Chondrocyte (in vitro differentiated cells): ENCODE results near the gene SUCLG2. TPM values are rescaled to one million over a fixed set of nuclear protein-coding genes. Genes with fewer than 3 reads are reported as not detected.

Experiments used
- DNase-seq: peaks from one replicate; pipeline ENCODE4 v3.0.0; 2021; ENCODE audit warnings: mixed read lengths, low spot score
- H3K27ac Mint-ChIP-seq: one replicate; pipeline ENCODE4 v1.8.0; 2021; ENCODE audit warnings: mild to moderate bottlenecking, moderate library complexity, mixed read lengths; ENCODE audit not compliant: unreplicated experiment
- H3K27me3 Mint-ChIP-seq: 2 replicates; pipeline ENCODE4 v1.8.0; 2021; ENCODE audit warnings: low read depth, mixed read lengths
- H3K36me3 Mint-ChIP-seq: 2 replicates; pipeline ENCODE4 v1.8.0; 2021; ENCODE audit warnings: low read depth, mixed read lengths
- H3K4me1 Mint-ChIP-seq: 2 replicates; pipeline ENCODE4 v1.8.0; 2021; ENCODE audit warnings: low read depth, mild to moderate bottlenecking, mixed read lengths
- H3K4me3 Mint-ChIP-seq: one replicate; pipeline ENCODE4 v1.8.0; 2021; ENCODE audit warnings: mild to moderate bottlenecking, moderate library complexity, mixed read lengths; ENCODE audit not compliant: unreplicated experiment
- H3K9me3 Mint-ChIP-seq: 2 replicates; pipeline ENCODE4 v1.8.0; 2021; ENCODE audit warnings: low read depth, mixed read lengths
- total RNA-seq: library from RNA; stranded (reverse); gene quantifications from 3 replicates; pipeline ENCODE4 v1.2.1, GENCODE V29; 2021
- TF ChIP-seq, protein P1 (sequence below): fragments of 200-600 bp; sonication (generic); IDR thresholded peaks from 2 replicates; pipeline ENCODE4 v1.5.0; 2021; ENCODE audit warnings: antibody characterized with exemption, mild to moderate bottlenecking, moderate library complexity

The SUCLG2 gene
- total RNA-seq, 1 donor from 2014 or later: 24.3 TPM

DNA sequence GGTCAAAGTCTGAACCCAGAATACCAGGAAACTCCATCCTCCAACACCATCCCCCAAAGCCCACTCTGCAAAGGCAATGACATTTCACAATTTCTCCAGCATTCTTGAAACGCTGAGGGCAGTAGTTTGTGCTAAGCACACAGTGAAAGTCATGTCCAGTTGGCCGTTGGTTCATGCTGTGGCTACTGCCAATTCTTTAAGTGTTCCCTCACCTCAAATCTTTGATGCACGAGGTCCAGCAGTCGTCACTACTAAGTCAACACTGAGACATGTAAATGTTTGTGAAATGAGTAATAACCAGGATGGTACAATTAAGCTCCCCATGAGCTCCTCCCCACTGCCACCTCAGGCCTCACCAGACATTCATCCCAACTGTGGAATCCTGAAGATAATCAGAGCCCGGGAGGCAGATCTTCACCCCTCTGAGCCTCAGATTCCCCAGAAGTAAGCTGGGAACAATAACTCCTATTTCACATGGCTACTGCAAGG is 7.0 kb downstream of the SUCLG2 start:
- H3K27ac Mint-ChIP-seq: peak overlapping the region; percentile 93
- no peak for DNase-seq
- H3K4me3 Mint-ChIP-seq: no peak overlapping the region
- TF ChIP-seq, protein P1, sequence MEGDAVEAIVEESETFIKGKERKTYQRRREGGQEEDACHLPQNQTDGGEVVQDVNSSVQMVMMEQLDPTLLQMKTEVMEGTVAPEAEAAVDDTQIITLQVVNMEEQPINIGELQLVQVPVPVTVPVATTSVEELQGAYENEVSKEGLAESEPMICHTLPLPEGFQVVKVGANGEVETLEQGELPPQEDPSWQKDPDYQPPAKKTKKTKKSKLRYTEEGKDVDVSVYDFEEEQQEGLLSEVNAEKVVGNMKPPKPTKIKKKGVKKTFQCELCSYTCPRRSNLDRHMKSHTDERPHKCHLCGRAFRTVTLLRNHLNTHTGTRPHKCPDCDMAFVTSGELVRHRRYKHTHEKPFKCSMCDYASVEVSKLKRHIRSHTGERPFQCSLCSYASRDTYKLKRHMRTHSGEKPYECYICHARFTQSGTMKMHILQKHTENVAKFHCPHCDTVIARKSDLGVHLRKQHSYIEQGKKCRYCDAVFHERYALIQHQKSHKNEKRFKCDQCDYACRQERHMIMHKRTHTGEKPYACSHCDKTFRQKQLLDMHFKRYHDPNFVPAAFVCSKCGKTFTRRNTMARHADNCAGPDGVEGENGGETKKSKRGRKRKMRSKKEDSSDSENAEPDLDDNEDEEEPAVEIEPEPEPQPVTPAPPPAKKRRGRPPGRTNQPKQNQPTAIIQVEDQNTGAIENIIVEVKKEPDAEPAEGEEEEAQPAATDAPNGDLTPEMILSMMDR: no peak
- no peaks in the 10 kb centered on the region for H3K9me3 Mint-ChIP-seq
- no peaks in the 10 kb centered on the region for H3K27me3 Mint-ChIP-seq
- peaks cover 21% of the 10 kb centered on the region for H3K4me1 Mint-ChIP-seq
- H3K36me3 Mint-ChIP-seq: no peaks in the 10 kb centered on the region

DNA sequence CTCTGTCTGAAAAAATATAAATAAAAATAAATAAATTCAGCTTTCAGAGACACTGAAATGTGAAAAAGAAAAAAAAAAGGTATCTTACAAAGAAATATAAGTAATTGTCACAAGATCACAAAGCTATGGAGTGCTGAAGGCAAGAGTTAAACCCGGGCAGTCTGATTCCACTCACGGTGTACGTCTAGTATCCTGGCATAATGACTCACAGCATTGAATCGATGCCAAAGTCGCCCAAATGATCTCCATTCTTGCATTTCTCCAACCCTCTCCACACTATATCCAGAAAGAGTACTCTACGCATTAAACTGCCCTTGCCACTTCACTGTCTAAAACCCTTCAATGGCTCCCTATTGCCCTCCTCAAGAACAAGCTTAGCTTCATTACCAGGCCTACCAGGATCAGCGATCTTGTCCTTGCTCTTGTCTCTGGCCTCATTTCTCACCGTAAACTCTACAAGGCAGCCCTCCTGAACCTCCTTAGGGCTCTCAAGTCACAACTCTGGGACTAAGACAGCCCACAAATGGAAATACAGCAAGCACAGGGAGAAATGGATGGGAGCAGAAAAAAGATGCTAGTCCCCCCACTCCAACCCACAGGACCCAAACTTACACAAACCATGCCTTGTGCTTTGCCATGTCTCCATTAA is 7.7 kb downstream of the SUCLG2 start:
- Mint-ChIP-seq H3K4me1 (peaks cover 21% of the 10 kb centered on the region), H3K27ac (peak overlapping the region; percentile 93), H3K9me3 (no peaks in the 10 kb centered on the region), H3K4me3 (no peak overlapping the region), H3K27me3 (no peaks in the 10 kb centered on the region), H3K36me3 (no peaks in the 10 kb centered on the region)
- DNase-seq: no peak
- TF ChIP-seq, protein P1: no peak

DNA sequence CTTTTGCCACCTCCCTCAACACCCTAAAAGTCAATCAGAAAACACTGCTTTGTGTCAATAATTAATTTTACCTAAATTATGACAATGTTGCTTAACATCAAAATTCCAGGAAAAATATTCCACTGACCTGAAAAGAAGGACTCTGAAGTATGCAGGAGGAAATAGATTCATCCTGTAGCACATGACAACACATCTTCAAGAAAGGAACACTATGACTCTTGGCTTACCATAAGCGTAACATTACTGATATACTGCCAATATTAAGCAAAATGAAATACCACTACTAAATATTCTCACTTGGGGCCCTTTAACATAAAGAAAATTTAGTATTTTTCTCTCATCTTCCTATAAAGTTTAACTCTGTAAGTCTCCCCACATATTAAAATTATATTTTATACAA is 9.6 kb downstream of the SUCLG2 start:
- H3K4me1 Mint-ChIP-seq: peaks cover 25% of the 10 kb centered on the region

DNA sequence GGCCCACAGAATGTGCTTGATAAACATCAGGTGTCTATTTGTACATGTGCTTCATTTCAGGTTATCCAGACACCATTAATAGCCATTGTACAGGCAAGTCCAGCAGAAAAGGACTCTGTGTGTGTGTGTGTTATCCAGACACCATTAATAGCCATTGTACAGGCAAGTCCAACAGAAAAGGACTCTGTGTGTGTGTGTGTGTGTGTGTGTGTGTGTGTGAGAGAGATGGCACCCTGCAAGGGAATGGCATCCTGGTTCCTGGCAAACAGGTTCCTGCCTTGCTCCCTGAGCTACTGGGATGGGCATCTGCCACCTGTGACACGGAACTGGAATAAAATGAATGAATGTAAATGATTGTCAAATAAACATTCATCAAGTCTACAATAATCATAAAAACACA is 11.7 kb downstream of the SUCLG2 start:
- H3K27me3 Mint-ChIP-seq: no peaks in the 10 kb centered on the region
- H3K4me3 Mint-ChIP-seq: no peak overlapping the region
- TF ChIP-seq, protein P1: no peak
- H3K36me3 Mint-ChIP-seq: no peaks in the 10 kb centered on the region
- H3K27ac Mint-ChIP-seq: no peak overlapping the region
- peaks cover 16% of the 10 kb centered on the region for H3K4me1 Mint-ChIP-seq
- DNase-seq: no peak
- H3K9me3 Mint-ChIP-seq: no peaks in the 10 kb centered on the region

More for the DNA sequence above, 9.6 kb downstream of the SUCLG2 start:
- Mint-ChIP-seq H3K4me3 (no peak overlapping the region), H3K27me3 (no peaks in the 10 kb centered on the region), H3K27ac (no peak overlapping the region), H3K36me3 (no peaks in the 10 kb centered on the region), H3K9me3 (no peaks in the 10 kb centered on the region)
- no peak for DNase-seq
- TF ChIP-seq, protein P1: no peak

DNA sequence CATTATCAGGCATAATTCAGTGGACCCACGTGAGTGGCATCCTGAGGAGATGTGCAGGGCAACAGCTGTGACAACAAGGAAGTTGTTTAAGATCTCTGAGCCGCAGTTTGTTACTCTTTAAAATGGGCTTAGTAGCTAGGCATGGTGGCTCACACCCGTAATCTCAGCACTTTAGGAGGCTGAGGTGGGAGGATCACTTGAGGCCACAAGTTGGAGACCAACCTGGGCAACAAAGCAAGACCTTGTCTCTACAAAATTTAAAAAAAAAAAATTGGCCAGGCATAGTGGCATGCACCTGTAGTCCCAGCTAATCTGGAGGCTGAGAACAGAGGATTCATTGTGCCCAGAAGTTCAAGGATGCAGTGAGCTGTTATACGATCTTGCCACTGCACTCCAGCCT is 12.2 kb downstream of the SUCLG2 start:
- no peak overlapping the region for H3K4me3 Mint-ChIP-seq
- no peaks in the 10 kb centered on the region for H3K27me3 Mint-ChIP-seq
- no peak overlapping the region for H3K27ac Mint-ChIP-seq

More for the DNA sequence above, 12.2 kb downstream of the SUCLG2 start:
- DNase-seq: no peak
- TF ChIP-seq, protein P1: no peak
- Mint-ChIP-seq H3K4me1 (peaks cover 11% of the 10 kb centered on the region), H3K9me3 (no peaks in the 10 kb centered on the region), H3K36me3 (no peaks in the 10 kb centered on the region)
